ENCODE measurements around the gene HOXA3.

DNA sequence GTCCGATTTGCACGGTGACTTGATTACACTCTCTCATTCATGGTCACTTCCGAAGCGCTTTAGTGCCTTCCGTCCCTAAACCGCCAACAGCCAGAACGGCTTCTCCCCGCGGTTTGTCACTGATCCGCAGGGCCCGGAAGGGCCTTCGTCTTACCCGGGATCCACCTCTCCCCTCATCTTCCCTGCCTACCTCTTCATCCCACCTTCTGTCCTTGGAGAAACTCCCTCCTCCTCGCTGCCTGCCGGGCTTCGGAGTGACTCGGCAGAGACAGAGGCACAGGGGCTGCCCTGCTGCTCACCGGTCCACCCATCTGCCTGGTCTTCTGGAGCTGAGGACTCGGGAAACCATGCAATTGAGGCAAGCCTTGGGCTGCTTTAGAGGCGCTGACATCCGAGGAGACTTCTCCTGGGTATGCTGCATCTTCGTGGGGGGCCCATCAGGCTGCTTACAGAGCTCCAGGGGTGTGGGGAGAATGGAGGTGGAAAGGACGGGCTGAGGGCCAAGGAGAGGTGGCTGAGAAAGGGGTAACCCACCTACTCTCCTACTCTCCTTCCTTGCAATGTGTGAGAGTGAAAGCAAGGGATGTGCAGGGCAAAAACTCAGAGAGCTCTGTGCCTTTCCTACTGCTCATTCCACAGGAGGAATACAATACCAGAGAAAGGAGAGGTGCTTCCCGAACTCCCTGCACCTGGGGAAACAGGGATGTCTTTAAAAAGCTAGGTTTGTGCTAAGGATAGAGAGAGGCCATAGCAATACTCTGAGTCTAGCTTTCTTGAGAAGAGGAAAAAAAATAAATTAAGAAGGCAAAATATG, 33.7 kb upstream of the HOXA3 start:
- TF ChIP-seq CTCF (IDR thresholded peaks at IDR 0.05; ENCODE audit: low read length) (no peak), EZH2 (optimal IDR thresholded peaks at IDR 0.05; ENCODE audit: low read depth, low read length) (no peak), EZH2phosphoT487 (IDR thresholded peaks at IDR 0.05; ENCODE audit: low read length) (no peak)

Measured in MM.1S (cell line).